Measurements from ENCODE around the gene HSD11B1L.

Gene HSD11B1L

GRCh38 chr19:5680437-5681368 lies at the start of gene HSD11B1L, which contains the start of gene MICOS13:
HSD11B1L (plus strand) TSS chr19:5681027; CDS start chr19:5684833, 3,806 bp downstream.
MICOS13 (minus strand) TSS chr19:5680516; CDS start chr19:5680486, 30 bp downstream.
- peak; percentile 90 to 95 (median 93) for DNase-seq (ENCODE audit: low read depth in 2 of 3, low spot score in 2 of 3)

- DNase-seq (ENCODE audit: low read depth in 2 of 3, low spot score in 2 of 3) = no peak
Measured at GRCh38 chr19:5631567-5632240, 49.1 kb upstream of the HSD11B1L start.

GRCh38 chr19:5632241-5632612 lies 48.6 kb upstream of the HSD11B1L start:
- no peak for DNase-seq (ENCODE audit: low read depth in 2 of 3, low spot score in 2 of 3)

GRCh38 chr19:5632657-5633056 lies 48.2 kb upstream of the HSD11B1L start:
- DNase-seq (ENCODE audit: low read depth in 2 of 3, low spot score in 2 of 3) = no peak

GRCh38 chr19:5635427-5635826 lies 45.4 kb upstream of the HSD11B1L start:
- DNase-seq (ENCODE audit: low read depth in 2 of 3, low spot score in 2 of 3) = no peak

GRCh38 chr19:5637971-5638370 lies 42.9 kb upstream of the HSD11B1L start:
- no peak for DNase-seq (ENCODE audit: low read depth in 2 of 3, low spot score in 2 of 3)

GRCh38 chr19:5641171-5641570 lies 39.7 kb upstream of the HSD11B1L start:
- DNase-seq (ENCODE audit: low read depth in 2 of 3, low spot score in 2 of 3) = no peak

GRCh38 chr19:5642204-5642603 lies 38.6 kb upstream of the HSD11B1L start:
- no peak for DNase-seq (ENCODE audit: low read depth in 2 of 3, low spot score in 2 of 3)

- no peak for DNase-seq (ENCODE audit: low read depth in 2 of 3, low spot score in 2 of 3)
Measured at GRCh38 chr19:5643060-5643459, 37.8 kb upstream of the HSD11B1L start.

GRCh38 chr19:5644037-5644436 lies 36.8 kb upstream of the HSD11B1L start:
- no peak for DNase-seq (ENCODE audit: low read depth in 2 of 3, low spot score in 2 of 3)

GRCh38 chr19:5645409-5645808 lies 35.4 kb upstream of the HSD11B1L start:
- DNase-seq (ENCODE audit: low read depth in 2 of 3, low spot score in 2 of 3) = no peak

- no peak for DNase-seq (ENCODE audit: low read depth in 2 of 3, low spot score in 2 of 3)
Measured at GRCh38 chr19:5646703-5647102, 34.1 kb upstream of the HSD11B1L start.

- no peak for DNase-seq (ENCODE audit: low read depth in 2 of 3, low spot score in 2 of 3)
Measured at GRCh38 chr19:5648464-5648863, 32.4 kb upstream of the HSD11B1L start.

GRCh38 chr19:5651361-5651760 lies 29.5 kb upstream of the HSD11B1L start:
- no peak for DNase-seq (ENCODE audit: low read depth in 2 of 3, low spot score in 2 of 3)

- no peak for DNase-seq (ENCODE audit: low read depth in 2 of 3, low spot score in 2 of 3)
Measured at GRCh38 chr19:5652261-5652660, 28.6 kb upstream of the HSD11B1L start.

- DNase-seq (ENCODE audit: low read depth in 2 of 3, low spot score in 2 of 3) = no peak
Measured at GRCh38 chr19:5654931-5655330, 25.9 kb upstream of the HSD11B1L start.

GRCh38 chr19:5655412-5655811 lies 25.4 kb upstream of the HSD11B1L start:
- DNase-seq (ENCODE audit: low read depth in 2 of 3, low spot score in 2 of 3) = no peak

- no peak for DNase-seq (ENCODE audit: low read depth in 2 of 3, low spot score in 2 of 3)
Measured at GRCh38 chr19:5661483-5661882, 19.3 kb upstream of the HSD11B1L start.

- no peak for DNase-seq (ENCODE audit: low read depth in 2 of 3, low spot score in 2 of 3)
Measured at GRCh38 chr19:5663904-5664303, 16.9 kb upstream of the HSD11B1L start.

GRCh38 chr19:5664515-5664914 lies 16.3 kb upstream of the HSD11B1L start:
- no peak for DNase-seq (ENCODE audit: low read depth in 2 of 3, low spot score in 2 of 3)

- DNase-seq (ENCODE audit: low read depth in 2 of 3, low spot score in 2 of 3) = no peak
Measured at GRCh38 chr19:5665781-5666513, 14.9 kb upstream of the HSD11B1L start.

All from activated CD8-positive, alpha-beta memory T cell treated with anti-CD3 and anti-CD28 coated beads for 48 hours (primary cell).